HG03066 (cell line): ENCODE measurements around the gene TRIM52.

ENCODE experiments used
- ATAC-seq: cut with Tn5 transposase; IDR thresholded peaks from one replicate; pipeline ENCODE4 v1.9.1; 2021; ENCODE audit warnings: low read depth; ENCODE audit not compliant: unreplicated experiment

Gene TRIM52

GRCh38 chr5:181234455-181235306 is 26.3 kb downstream of the TRIM52 start:
- no peak for ATAC-seq

GRCh38 chr5:181233801-181234454 is 27.0 kb downstream of the TRIM52 start:
- ATAC-seq, result no peak

- ATAC-seq, result no peak
Observed at GRCh38 chr5:181233088-181233800, 27.7 kb downstream of the TRIM52 start.

- ATAC-seq, result no peak
Observed at GRCh38 chr5:181232593-181232992, 28.4 kb downstream of the TRIM52 start.

- no peak for ATAC-seq
Observed at GRCh38 chr5:181231432-181231831, 29.5 kb downstream of the TRIM52 start.

GRCh38 chr5:181230551-181230950 is 30.4 kb downstream of the TRIM52 start:
- ATAC-seq, result no peak

GRCh38 chr5:181229996-181230395 is 30.9 kb downstream of the TRIM52 start:
- no peak for ATAC-seq

GRCh38 chr5:181224390-181225229 is 36.3 kb downstream of the TRIM52 start:
- ATAC-seq, result no peak

GRCh38 chr5:181223729-181224389 is 37.1 kb downstream of the TRIM52 start:
- no peak for ATAC-seq

- peak; percentile 66 for ATAC-seq
Observed at GRCh38 chr5:181223058-181223728, 37.8 kb downstream of the TRIM52 start, which contains the start of gene TRIM41. Gene TRIM41, plus strand, starts transcription at chr5:181223281. Its CDS starts 719 bp downstream, at chr5:181224000.

- ATAC-seq, result no peak
Observed at GRCh38 chr5:181222630-181223057, 38.3 kb downstream of the TRIM52 start.

- peak; percentile 19 for ATAC-seq
Observed at GRCh38 chr5:181221792-181222629, 38.9 kb downstream of the TRIM52 start.

- no peak for ATAC-seq
Observed at GRCh38 chr5:181221105-181221791, 39.7 kb downstream of the TRIM52 start.

- ATAC-seq, result no peak
Observed at GRCh38 chr5:181220178-181220515, 40.8 kb downstream of the TRIM52 start.

GRCh38 chr5:181219262-181220177 is 41.4 kb downstream of the TRIM52 start:
- no peak for ATAC-seq

- ATAC-seq, result no peak
Observed at GRCh38 chr5:181218795-181219124, 42.2 kb downstream of the TRIM52 start.

GRCh38 chr5:181217803-181218062 is 43.2 kb downstream of the TRIM52 start:
- peak; percentile 12 for ATAC-seq
